ENCODE data around the gene LRGUK.

LRGUK gene

GRCh38 chr7:134153493-134154136 is 26.5 kb downstream of the LRGUK start:
- no peak overlapping the region for H3K27ac ChIP-seq
- TF ChIP-seq CTCF (conservative IDR thresholded peaks at IDR 0.05) (no peak), ZFX (IDR thresholded peaks at IDR 0.05) (no peak)

GRCh38 chr7:134154581-134155130 is 27.5 kb downstream of the LRGUK start:
- no peak for TF ChIP-seq ZFX (IDR thresholded peaks at IDR 0.05)
- H3K27ac ChIP-seq: no peak overlapping the region

GRCh38 chr7:134155206-134155605 is 28.1 kb downstream of the LRGUK start:
- no peak overlapping the region for H3K27ac ChIP-seq
- no peak for TF ChIP-seq CTCF (conservative IDR thresholded peaks at IDR 0.05)
- no peak for TF ChIP-seq ZFX (IDR thresholded peaks at IDR 0.05)

GRCh38 chr7:134155871-134156270 is 28.7 kb downstream of the LRGUK start:
- TF ChIP-seq ZFX (IDR thresholded peaks at IDR 0.05) (no peak), CTCF (conservative IDR thresholded peaks at IDR 0.05) (no peak)
- H3K27ac ChIP-seq: no peak overlapping the region

GRCh38 chr7:134165252-134165651 is 38.1 kb downstream of the LRGUK start:
- TF ChIP-seq ZFX (IDR thresholded peaks at IDR 0.05) (no peak), CTCF (conservative IDR thresholded peaks at IDR 0.05) (no peak)

GRCh38 chr7:134167250-134167649 is 40.1 kb downstream of the LRGUK start:
- TF ChIP-seq CTCF (conservative IDR thresholded peaks at IDR 0.05) (no peak), ZFX (IDR thresholded peaks at IDR 0.05) (no peak)
- H3K27ac ChIP-seq: no peak overlapping the region

More at GRCh38 chr7:134165252-134165651, 38.1 kb downstream of the LRGUK start:
- H3K27ac ChIP-seq: no peak overlapping the region

GRCh38 chr7:134167841-134168240 is 40.7 kb downstream of the LRGUK start:
- no peak overlapping the region for H3K27ac ChIP-seq
- no peak for TF ChIP-seq CTCF (conservative IDR thresholded peaks at IDR 0.05)
- TF ChIP-seq ZFX (IDR thresholded peaks at IDR 0.05): no peak

- no peak for TF ChIP-seq ZFX (IDR thresholded peaks at IDR 0.05)
- TF ChIP-seq CTCF (conservative IDR thresholded peaks at IDR 0.05): no peak
- no peak overlapping the region for H3K27ac ChIP-seq
Measured at GRCh38 chr7:134174795-134175261, 47.7 kb downstream of the LRGUK start.

All from C4-2B (cell line).